CMK (cell line): Measurements from ENCODE around the gene SLC12A6.
"Not testable (repeated sequence)": the region's sequence is repeated elsewhere in the genome, so short reads cannot be mapped to it uniquely, and the experiment has no call there.

Experiments
- DNase-seq: peaks from one replicate; pipeline ENCODE4 v3.0.0-alpha.2; 2010; ENCODE audit warnings: low read depth

The SLC12A6 gene

DNA sequence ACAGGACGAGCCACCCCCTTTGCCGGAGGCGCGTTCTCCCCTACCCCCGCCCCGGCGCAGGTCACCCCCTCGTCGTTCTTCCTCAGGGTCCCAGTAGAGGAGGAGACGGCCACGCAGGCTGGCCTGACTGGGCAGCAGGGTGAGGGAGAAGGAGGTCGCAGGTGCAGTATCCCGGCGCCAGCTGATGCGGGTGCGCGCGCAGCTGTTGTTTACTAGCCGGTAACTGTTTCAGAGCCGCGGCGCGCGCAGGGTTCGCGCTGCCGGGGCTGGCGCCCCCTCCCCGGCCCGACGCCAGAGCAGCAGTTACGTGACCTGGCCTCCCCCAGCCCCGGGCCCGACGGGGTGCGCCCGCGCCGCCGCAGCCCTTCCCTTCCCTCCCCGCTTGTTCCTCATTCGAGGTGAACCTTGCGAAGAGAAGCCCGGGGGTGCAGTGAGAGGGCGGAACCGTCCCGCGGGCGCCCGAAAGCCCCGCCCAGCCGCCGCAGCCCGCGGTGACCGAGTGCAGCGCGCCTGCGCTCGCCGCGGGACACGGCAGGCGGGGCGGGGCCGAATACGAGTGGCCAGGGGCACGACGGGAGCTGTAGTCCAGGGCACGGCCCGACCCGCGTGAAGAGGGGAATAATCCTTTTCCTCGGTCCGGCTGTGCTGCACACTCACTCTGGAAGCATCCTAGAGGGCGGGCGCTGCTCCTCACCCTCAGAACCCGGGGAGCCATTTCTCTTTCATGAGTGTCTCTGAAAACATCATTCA is at the start of gene SLC12A6:
SLC12A6 (minus strand) TSS at position 225 of the 750 bp plus-strand sequence. CDS start 1,101 bp downstream, outside the sequence.
- DNase-seq, result peak; percentile 78

GRCh38 chr15:34381829-34382521 is 44.4 kb upstream of the SLC12A6 start:
- not testable (repeated sequence) for DNase-seq

GRCh38 chr15:34380491-34380890 is 42.9 kb upstream of the SLC12A6 start:
- DNase-seq, result not testable (repeated sequence)

GRCh38 chr15:34376856-34377255 is 39.3 kb upstream of the SLC12A6 start:
- no peak for DNase-seq

GRCh38 chr15:34375541-34375940 is 38.0 kb upstream of the SLC12A6 start:
- DNase-seq, result not testable (repeated sequence)

- no peak for DNase-seq
These were observed 37.2 kb upstream of the SLC12A6 start for GRCh38 chr15:34374816-34375215.

GRCh38 chr15:34373951-34374350 is 36.4 kb upstream of the SLC12A6 start:
- DNase-seq, result no peak

DNA sequence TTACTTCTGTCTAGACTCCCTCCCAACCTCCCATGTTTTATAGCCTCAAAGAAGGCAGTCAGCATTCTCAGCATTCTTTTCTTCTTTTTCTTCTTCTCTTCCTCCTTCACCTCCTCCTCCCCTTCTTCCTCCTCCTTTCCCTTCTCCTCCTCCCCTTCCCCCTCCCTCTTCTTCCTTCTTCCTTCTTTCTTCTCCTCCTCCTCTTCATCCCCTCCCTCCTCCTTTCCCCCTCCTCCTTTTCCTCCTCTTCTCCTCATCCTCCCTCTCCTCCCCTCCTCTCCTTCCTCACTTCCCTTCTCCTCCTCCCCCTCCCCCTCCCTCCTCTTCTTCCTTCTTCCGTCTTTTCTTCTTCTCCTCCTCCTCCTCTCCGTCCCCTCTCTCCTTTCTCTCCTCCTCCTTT is 33.1 kb upstream of the SLC12A6 start:
- DNase-seq, result no peak

GRCh38 chr15:34370129-34370528 is 32.5 kb upstream of the SLC12A6 start:
- DNase-seq, result no peak

GRCh38 chr15:34367101-34368081 is 29.8 kb upstream of the SLC12A6 start, which contains the start of gene LPCAT4:
TSS of gene LPCAT4 (minus strand) at chr15:34367196. CDS start at chr15:34367100, 96 bp downstream.
- DNase-seq, result peak; percentile 76

DNA sequence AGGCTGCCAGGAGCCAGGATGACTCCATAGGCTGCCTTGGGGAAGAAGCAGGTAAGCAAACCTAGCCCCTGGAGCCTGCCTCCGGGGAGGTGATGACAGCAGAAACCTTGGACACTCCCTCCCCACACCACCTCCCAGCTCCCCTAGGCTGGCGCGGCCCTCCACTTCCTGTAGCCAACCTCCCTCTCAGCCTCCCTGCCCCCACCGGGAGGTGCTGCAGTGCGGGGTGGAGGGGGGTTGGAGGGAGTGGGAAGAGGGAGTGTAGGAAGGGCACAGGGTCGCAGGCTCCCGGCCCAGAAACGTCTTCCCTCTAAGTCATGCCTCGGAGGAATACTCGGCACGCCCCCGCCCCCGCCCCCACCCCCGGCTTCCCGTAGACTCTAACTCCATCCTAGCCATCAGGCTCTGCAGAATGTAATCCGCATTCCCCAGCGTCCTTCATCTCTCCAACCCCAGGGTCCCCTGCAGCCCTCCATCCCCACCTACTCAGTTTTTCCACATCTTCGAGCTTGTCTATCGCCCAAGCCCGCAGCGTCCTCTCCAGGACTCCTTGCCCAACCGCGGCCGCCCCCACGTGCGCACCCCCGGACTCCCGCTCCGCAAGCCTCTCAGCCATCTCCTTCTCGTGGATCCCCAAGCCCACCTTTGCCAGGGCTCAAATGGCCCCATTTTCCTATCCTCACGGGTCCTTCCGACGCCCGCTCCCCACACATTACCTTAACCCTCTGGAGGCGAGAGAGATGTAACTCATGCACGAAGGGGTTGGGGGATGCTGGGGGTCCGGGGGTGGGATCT is 28.9 kb upstream of the SLC12A6 start:
- DNase-seq, result peak; percentile 65

DNA sequence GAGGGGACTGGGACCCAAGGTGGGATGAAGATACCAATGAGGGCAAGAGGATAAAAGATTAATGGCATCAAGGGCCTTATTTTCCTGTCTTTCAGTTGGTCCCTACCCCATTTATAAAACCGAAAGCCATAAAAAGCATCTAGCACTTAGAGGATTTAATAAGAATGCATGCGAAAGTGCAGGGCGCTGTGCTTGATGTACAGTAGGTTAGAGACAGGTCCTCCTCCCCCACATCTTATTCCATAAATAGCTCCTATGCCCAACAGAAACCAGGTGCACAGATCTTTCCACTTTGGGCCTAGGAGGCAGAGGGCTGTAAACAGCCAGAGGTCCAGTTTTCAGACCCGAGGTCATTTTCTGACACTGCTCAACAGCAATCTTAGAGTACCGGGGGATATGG is 28.3 kb upstream of the SLC12A6 start:
- no peak for DNase-seq

- no peak for DNase-seq
These were observed 27.7 kb upstream of the SLC12A6 start for GRCh38 chr15:34365091-34365825.

- no peak for DNase-seq
These were observed 26.5 kb upstream of the SLC12A6 start for GRCh38 chr15:34364041-34364440.

GRCh38 chr15:34362047-34362773 is 24.6 kb upstream of the SLC12A6 start:
- no peak for DNase-seq

DNA sequence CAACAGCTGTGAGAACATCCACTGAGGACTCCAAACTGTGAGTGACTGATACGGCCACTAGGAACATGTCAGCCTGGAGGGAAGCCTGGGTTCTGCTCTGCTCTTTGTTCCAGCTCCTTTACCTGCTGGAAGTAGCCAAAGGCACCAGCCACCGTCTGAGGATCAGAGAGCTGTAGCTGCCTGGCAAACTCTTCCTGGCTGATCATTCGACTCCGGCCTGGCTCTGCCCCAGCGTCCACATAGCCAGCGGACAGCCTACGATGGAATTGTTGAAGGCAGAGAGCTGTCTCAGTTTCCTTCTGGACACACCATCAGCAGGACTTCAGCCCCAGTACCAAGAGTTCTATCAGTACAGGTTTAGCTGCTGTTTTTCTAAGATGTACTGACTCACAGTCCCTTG is 23.7 kb upstream of the SLC12A6 start:
- no peak for DNase-seq

GRCh38 chr15:34360298-34360697 is 22.7 kb upstream of the SLC12A6 start:
- DNase-seq, result no peak

DNA sequence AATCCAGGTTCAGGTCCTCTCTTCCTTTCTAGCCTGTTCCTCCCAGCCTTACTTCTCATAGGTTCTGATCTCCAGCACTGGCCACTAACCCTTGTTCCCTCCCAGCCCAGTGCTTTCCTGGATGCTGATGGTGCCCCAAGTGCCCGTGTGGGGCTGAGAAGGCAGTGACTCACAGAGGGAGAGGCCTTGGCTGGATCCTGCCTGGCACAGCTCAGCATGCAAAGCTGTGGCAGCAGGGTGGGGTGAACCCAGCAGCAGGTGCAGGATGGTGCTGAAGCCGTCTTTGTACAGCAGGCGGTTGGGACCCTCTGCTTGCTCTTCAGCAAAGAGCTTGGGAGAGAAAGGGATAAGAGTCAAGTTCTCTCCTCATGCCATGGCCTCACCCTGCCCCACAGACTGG is 21.8 kb upstream of the SLC12A6 start:
- DNase-seq, result no peak

DNA sequence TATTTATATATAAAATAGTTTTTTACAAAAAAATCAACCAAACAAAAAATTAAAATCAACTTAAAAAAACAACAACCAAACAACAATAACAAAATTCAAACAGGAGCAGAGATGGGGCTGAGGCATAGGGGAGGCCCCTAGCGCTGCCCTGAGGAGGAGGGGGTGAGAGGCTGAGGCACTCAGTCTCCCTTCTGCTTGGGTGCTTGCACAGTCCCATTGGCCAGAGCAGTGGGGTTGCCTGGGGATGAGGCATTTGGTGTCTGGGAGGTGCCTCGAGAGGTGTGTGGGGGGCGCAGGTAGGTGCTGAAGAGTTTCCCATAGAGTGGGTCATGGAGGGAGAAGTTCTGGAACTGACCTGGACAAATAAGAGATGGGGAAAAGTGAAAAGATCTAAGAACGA is 21.4 kb upstream of the SLC12A6 start:
- DNase-seq, result no peak

DNA sequence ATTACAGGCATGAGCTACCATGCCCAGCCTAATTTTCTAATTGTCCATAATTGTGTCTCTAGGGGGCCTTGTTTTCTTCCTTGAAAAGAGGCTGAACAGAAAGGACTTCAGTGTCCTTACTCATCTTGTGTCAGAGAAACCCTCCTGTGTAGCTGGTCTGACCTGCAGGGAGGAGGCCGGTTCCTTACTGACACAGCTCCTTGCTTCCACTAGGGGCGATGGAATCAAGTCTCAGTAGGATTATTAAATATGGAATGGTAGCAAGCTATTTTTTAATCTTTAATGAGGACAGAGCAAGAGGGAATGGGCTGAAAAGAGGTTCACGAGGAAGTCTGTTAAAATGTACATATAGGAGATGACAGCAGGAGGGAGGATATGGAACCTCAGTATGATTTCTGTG is 20.8 kb upstream of the SLC12A6 start:
- DNase-seq, result no peak
